H1 (cell line): ENCODE data around the gene ANKRD12.

Experiments
- CBX5 ChIP-seq: fragments of 300-800, 300-1000 bp; sonication (generic); IDR thresholded peaks from 2 replicates; pipeline ENCODE4 v1.7.1; 2016; ENCODE audit warnings: antibody characterized with exemption, low read length, low read depth
- POLR2A ChIP-seq, 2 experiments: IDR thresholded peaks; 1 replicate in 1 of 2; 2 replicates in 1 of 2; pipeline ENCODE4 v1.6.1; 2011; ENCODE audit warnings: low read depth in 2 of 2, low read length in 2 of 2, mild to moderate bottlenecking in 2 of 2; ENCODE audit errors: control extremely low read depth in 1 of 2
- POLR2AphosphoS5 ChIP-seq: IDR thresholded peaks from 2 replicates; pipeline ENCODE4 v1.6.1; 2011; ENCODE audit warnings: low read depth, low read length
- TAF1 ChIP-seq: IDR thresholded peaks from 2 replicates; pipeline ENCODE4 v1.6.1; 2011; ENCODE audit warnings: mild to moderate bottlenecking, low read depth, low read length
- TAF7 ChIP-seq: optimal IDR thresholded peaks from 2 replicates; pipeline ENCODE3; 2011; ENCODE audit warnings: low read depth, mild to moderate bottlenecking, inconsistent platforms, low read length, moderate library complexity, borderline replicate concordance
- YY1 ChIP-seq: IDR thresholded peaks from 2 replicates; pipeline ENCODE4 v1.6.1; 2011; ENCODE audit warnings: low read depth, mild to moderate bottlenecking, low read length
- TF ChIP-seq, protein P1 (sequence below), 3 experiments: IDR thresholded peaks; 1 replicate in 2 of 3; 2 replicates in 1 of 3; pipeline versions ENCODE4 v1.5.1 to v1.6.1; 2011; ENCODE audit warnings: low read length in 3 of 3, mild to moderate bottlenecking in 3 of 3, inconsistent platforms in 2 of 3, low read depth in 1 of 3, moderate library complexity in 1 of 3; ENCODE audit not compliant: insufficient read depth in 1 of 3; ENCODE audit errors: control extremely low read depth in 1 of 3

DNA sequence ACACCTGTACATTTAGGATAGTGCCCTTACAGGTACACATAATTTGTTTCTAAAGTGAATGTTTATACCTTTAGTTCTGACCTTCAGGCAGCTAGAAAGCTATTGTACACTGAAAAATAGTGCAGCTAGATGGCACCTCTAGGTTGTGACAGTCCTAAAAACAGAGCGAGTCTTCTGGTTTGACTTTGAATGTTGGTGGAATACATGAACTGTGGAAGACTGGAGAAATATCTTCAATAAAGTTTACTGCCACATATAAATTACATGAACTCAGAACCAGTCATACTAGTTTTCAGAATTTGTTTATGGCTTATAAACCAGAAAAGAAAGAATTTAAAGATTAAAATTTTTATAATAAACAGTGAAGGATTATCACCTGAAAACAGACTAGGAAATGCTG lies 139.3 kb downstream of the ANKRD12 start:
- TF ChIP-seq CBX5 (no peak), POLR2A (IDR thresholded peaks at IDR 0.05; ENCODE audit: control extremely low read depth in 1 of 2, low read depth in 2 of 2, low read length in 2 of 2) (no peak), TAF7 (no peak), POLR2AphosphoS5 (no peak), YY1 (no peak), TAF1 (no peak)
- TF ChIP-seq, protein P1, sequence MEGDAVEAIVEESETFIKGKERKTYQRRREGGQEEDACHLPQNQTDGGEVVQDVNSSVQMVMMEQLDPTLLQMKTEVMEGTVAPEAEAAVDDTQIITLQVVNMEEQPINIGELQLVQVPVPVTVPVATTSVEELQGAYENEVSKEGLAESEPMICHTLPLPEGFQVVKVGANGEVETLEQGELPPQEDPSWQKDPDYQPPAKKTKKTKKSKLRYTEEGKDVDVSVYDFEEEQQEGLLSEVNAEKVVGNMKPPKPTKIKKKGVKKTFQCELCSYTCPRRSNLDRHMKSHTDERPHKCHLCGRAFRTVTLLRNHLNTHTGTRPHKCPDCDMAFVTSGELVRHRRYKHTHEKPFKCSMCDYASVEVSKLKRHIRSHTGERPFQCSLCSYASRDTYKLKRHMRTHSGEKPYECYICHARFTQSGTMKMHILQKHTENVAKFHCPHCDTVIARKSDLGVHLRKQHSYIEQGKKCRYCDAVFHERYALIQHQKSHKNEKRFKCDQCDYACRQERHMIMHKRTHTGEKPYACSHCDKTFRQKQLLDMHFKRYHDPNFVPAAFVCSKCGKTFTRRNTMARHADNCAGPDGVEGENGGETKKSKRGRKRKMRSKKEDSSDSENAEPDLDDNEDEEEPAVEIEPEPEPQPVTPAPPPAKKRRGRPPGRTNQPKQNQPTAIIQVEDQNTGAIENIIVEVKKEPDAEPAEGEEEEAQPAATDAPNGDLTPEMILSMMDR (IDR thresholded peaks at IDR 0.05; ENCODE audit: control extremely low read depth in 1 of 3, insufficient read depth in 1 of 3, low read depth in 1 of 3, low read length in 3 of 3): no peak
